Dermis blood vessel endothelial cell (primary cell): Measurements from ENCODE around the gene RING1. TPM values are rescaled to one million over a fixed set of nuclear protein-coding genes. Genes with fewer than 3 reads are reported as not detected.

Experiments
- DNase-seq: peaks from one replicate; pipeline ENCODE4 v3.0.0; 2010
- total RNA-seq: library from RNA; depleted of rRNA; stranded (reverse); fragments of >200 nt; gene quantifications from 2 replicates; pipeline ENCODE4 v1.2.3, GENCODE V29; 2014

RING1 gene
- total RNA-seq, 1 donor from 2014 or later: 22.6 TPM

- DNase-seq: no peak
Observed at GRCh38 chr6:33193619-33194018, 14.7 kb upstream of the RING1 start.

GRCh38 chr6:33194431-33194979 is 13.8 kb upstream of the RING1 start:
- DNase-seq: no peak

GRCh38 chr6:33195304-33196165 is 12.8 kb upstream of the RING1 start:
- DNase-seq: no peak

GRCh38 chr6:33197431-33198048 is 10.8 kb upstream of the RING1 start:
- DNase-seq: peak; percentile 80

GRCh38 chr6:33198159-33198852 is 10.0 kb upstream of the RING1 start:
- DNase-seq: no peak

GRCh38 chr6:33198853-33199436 is 9.4 kb upstream of the RING1 start:
- no peak for DNase-seq

- DNase-seq: peak; percentile 58
Observed at GRCh38 chr6:33199687-33200218, 8.5 kb upstream of the RING1 start.

- peak; percentile 100 for DNase-seq
Observed at GRCh38 chr6:33200219-33201146, 7.8 kb upstream of the RING1 start, which contains the start of the genes RXRB and SLC39A7. Gene RXRB (minus strand): TSS chr6:33200665. CDS start chr6:33200476, 189 bp downstream. Gene SLC39A7 (plus strand): TSS chr6:33200867. CDS start chr6:33201246, 379 bp downstream.

GRCh38 chr6:33201147-33201545 is 7.2 kb upstream of the RING1 start:
- DNase-seq: no peak

GRCh38 chr6:33201935-33202334 is 6.4 kb upstream of the RING1 start:
- DNase-seq: no peak

GRCh38 chr6:33202799-33203198 is 5.5 kb upstream of the RING1 start:
- no peak for DNase-seq

- no peak for DNase-seq
Observed at GRCh38 chr6:33203443-33204164, 4.7 kb upstream of the RING1 start.

- no peak for DNase-seq
Observed at GRCh38 chr6:33204165-33204414, 4.2 kb upstream of the RING1 start.

- DNase-seq: peak; percentile 93
Observed at GRCh38 chr6:33204415-33205190, 3.7 kb upstream of the RING1 start, which contains the start of gene HSD17B8. Gene HSD17B8 (plus strand): TSS chr6:33204655. CDS start chr6:33204669, 14 bp downstream.

GRCh38 chr6:33205191-33206026 is 2.9 kb upstream of the RING1 start:
- no peak for DNase-seq

- DNase-seq: no peak
Observed at GRCh38 chr6:33206027-33206863, 2.1 kb upstream of the RING1 start.

GRCh38 chr6:33206864-33207551 is 1.3 kb upstream of the RING1 start:
- DNase-seq: peak; percentile 56
